H1 (cell line): ENCODE data around the gene PMM2. TPM values are rescaled to one million over a fixed set of nuclear protein-coding genes. Genes with fewer than 3 reads are reported as not detected.

Experiments
- ATF3 ChIP-seq: IDR thresholded peaks from 2 replicates; pipeline ENCODE4 v1.6.1; 2011; ENCODE audit warnings: low read depth, mild to moderate bottlenecking, low read length; ENCODE audit not compliant: insufficient read depth
- CHD1 ChIP-seq: IDR thresholded peaks from 2 replicates; pipeline ENCODE4 v1.6.1; 2012; ENCODE audit warnings: low read depth, low read length, improper control_type of control experiment
- HDAC6 ChIP-seq: IDR thresholded peaks from one replicate; pipeline ENCODE4 v1.7.1; 2012; ENCODE audit warnings: low read depth, mild to moderate bottlenecking, inconsistent platforms, low read length, moderate library complexity
- KDM4A ChIP-seq: IDR thresholded peaks from one replicate; pipeline ENCODE4 v1.7.1; 2012; ENCODE audit warnings: low read depth, mild to moderate bottlenecking, moderate library complexity, low read length, inconsistent platforms; ENCODE audit not compliant: severe bottlenecking
- MAX ChIP-seq: IDR thresholded peaks from 2 replicates; pipeline ENCODE4 v1.6.1; 2012; ENCODE audit warnings: inconsistent platforms
- RAD21 ChIP-seq, 2 experiments: IDR thresholded peaks in 1 of 2; conservative IDR thresholded peaks in 1 of 2; 2 replicates each; pipeline ENCODE4 v1.6.1; 2011; ENCODE audit warnings: low read depth in 2 of 2, low read length in 2 of 2, improper control_type of control experiment in 1 of 2, inconsistent platforms in 1 of 2, mild to moderate bottlenecking in 1 of 2, moderate library complexity in 1 of 2
- RXRA ChIP-seq: IDR thresholded peaks from 2 replicates; pipeline ENCODE4 v1.6.1; 2011; ENCODE audit warnings: low read depth, mild to moderate bottlenecking, low read length, moderate library complexity; ENCODE audit not compliant: insufficient read depth
- SIN3A ChIP-seq, 2 experiments: IDR thresholded peaks in 1 of 2; conservative IDR thresholded peaks in 1 of 2; 2 replicates each; pipeline ENCODE4 v1.6.1; 2011 to 2012; ENCODE audit warnings: low read length in 2 of 2, improper control_type of control experiment in 1 of 2, low read depth in 1 of 2, mild to moderate bottlenecking in 1 of 2
- SP2 ChIP-seq: IDR thresholded peaks from 2 replicates; pipeline ENCODE4 v1.6.1; 2012; ENCODE audit warnings: mild to moderate bottlenecking, low read length, inconsistent platforms
- TBP ChIP-seq: IDR thresholded peaks from 2 replicates; pipeline ENCODE4 v1.6.1; 2011; ENCODE audit warnings: low read depth, low read length, improper control_type of control experiment
- polyA plus RNA-seq, 7 experiments: library from polyadenylated mRNA; depleted of rRNA in 3 of 7; stranded (reverse) in 5 of 7; unstranded in 2 of 7; fragments of >200 nt in 5 of 7; fragments of 200-250 nt in 2 of 7; gene quantifications; 1 replicate in 5 of 7; 2 replicates in 1 of 7; 4 replicates in 1 of 7; pipeline versions ENCODE4 v1.2.1 to v1.2.3, GENCODE V29; 2011 to 2013; ENCODE audit warnings: missing spikeins in 2 of 7, mixed read lengths in 2 of 7
- total RNA-seq: library from RNA; stranded (reverse); fragmentation: NEBNext Ultra II Directional; extraction: Animal tissue kit (Norgen Biotek cat#: 25700); gene quantifications from 2 replicates; pipeline ENCODE4 v1.2.1, GENCODE V29; 2021

Gene PMM2
- total and polyA plus RNA-seq, 2 of the 8 experiments (the other 6 are each of a cell fraction or from before 2014, with no cell fraction given), result 26.2 to 49.4 TPM

GRCh38 chr16:8782673-8783072 lies 15.0 kb upstream of the PMM2 start (continued):
- no peak for TF ChIP-seq SP2
- TF ChIP-seq RXRA, result no peak
- no peak for TF ChIP-seq RAD21 (IDR thresholded peaks at IDR 0.05 in 1 of 2, conservative IDR thresholded peaks at IDR 0.05 in 1 of 2; ENCODE audit: low read depth in 2 of 2, low read length in 2 of 2)
- no peak for TF ChIP-seq CHD1
- no peak for TF ChIP-seq HDAC6
- no peak for TF ChIP-seq ATF3
- TF ChIP-seq MAX, result no peak
- no peak for TF ChIP-seq KDM4A
- no peak for TF ChIP-seq TBP
- no peak for TF ChIP-seq SIN3A (conservative IDR thresholded peaks at IDR 0.05 in 1 of 2, IDR thresholded peaks at IDR 0.05 in 1 of 2; ENCODE audit: low read depth in 1 of 2, low read length in 2 of 2)
